DMS79 (cell line): ENCODE measurements around the gene B4GALNT1.
"Not testable (repeated sequence)": the region's sequence is repeated elsewhere in the genome, so short reads cannot be mapped to it uniquely, and the experiment has no call there.

ENCODE experiments used
- DNase-seq: peaks from one replicate; lab custom pipeline; 2025; lab: John Stamatoyannopoulos, UW

The B4GALNT1 gene

DNA sequence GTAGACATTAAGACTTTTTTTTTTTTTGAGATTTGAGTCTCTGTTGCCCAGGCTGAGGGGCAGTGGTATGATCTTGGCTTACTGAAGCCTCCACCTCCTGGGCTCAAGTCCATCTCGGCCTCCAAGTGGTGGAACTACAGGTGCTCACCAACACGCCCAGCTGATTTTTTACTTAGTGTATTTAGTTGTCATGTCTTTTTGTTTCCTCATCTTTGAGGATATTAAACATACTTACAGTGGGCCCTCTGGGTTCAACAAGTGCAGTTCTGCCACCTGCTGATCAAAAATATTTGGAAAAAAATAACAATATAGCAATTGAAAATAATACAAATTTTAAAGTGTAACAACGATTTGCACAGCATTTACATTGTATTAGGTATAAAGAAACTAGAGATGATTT is 4.4 kb upstream of the B4GALNT1 start:
- no peak for DNase-seq

DNA sequence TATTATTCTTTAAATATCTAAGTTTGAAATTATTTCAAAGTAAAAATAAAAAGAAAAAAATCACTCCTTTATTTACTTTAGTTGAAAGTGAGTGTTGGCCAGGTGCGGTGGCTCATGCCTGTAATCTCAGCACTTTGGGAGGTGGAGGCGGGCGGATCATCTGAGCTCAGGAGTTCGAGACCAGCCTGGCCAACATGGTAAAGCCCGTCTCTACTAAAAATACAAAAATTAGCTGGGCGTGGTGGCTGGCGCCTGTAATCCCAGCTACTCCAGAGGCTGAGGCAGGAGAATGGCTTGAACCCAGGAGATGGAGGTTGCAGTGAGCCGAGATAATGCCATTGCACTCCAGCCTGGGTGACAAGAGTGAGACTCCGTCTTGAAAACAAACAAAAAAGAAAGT is 3.7 kb upstream of the B4GALNT1 start:
- not testable (repeated sequence) for DNase-seq

DNA sequence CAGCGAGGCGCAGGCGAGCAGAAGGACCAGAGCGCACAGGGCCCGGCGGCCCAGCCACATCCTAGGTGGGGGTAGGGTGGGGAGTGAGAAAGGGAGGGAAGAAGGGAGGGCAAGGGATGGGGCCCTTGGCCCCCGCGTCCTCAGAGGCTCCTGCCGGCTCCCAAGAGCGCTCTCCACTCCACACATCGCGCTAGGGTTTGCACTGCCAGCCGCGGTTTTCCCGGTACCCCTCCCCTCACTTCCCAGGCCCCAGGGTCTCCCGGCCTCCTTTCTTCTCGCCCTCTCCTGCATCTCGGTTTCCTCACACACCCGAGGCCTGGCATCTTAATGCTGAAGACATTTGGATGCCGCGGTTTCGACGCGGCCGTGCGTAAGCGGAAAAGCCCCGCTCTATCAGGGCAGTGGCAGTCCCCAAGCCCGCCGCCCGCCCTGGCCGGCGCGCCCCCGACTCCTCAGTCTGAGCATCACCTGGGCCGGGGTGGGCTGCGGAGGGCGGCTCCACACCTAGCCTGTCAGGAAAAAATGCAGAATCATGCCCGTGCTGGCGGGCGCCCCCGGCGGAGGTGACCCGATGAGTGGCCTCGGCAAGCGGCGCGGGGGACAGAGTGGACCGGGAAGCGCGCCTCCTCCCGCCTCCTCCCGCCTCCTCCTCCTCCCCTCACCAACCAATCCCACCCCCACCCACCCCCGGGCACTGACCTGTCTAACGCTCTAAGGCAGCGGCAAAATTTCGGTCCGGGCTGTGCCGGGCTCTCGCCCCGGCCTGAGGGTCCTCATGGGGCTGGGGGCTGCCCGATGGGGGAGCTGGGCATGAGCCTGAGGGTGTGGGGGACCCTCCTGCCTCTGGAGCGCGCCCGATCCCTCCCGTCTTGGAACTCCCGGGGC is 686 bp downstream of the B4GALNT1 start:
- DNase-seq = no peak

GRCh38 chr12:57631566-57632072 is 1.4 kb downstream of the B4GALNT1 start:
- DNase-seq = no peak

GRCh38 chr12:57630891-57631433 is 2.0 kb downstream of the B4GALNT1 start:
- no peak for DNase-seq

DNA sequence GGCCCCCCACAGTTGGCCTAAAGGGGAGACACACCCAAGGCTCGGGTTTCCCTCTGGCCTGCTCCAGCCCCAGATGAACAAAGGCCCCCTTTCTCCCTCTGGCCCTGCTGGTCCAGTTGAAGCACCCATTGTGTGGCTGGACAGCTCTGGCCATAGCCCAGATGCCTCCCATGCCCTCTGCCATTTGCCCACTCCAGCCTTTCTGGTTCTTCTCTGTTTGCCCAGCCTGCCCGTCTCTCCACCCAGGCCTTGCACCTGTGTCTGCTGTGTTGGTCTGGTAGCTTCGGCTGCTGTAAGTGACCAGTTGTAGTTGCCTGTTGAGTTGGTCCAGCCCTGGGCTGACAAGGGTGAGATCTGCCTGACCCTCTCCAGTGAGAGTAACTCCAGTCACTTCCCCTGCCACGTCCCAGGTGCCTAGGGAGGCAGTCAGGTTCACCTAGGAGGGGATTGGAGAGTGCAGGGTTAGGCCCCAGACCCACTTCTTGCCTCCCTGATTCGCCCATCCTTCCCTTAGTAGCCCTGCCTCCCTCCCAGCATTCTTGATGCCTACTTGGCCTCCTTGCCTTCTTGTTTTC is 3.0 kb downstream of the B4GALNT1 start:
- DNase-seq = no peak

- DNase-seq = no peak
Measured at GRCh38 chr12:57628280-57629191, 4.5 kb downstream of the B4GALNT1 start.

- DNase-seq = no peak
Measured at GRCh38 chr12:57627501-57628279, 5.3 kb downstream of the B4GALNT1 start.

DNA sequence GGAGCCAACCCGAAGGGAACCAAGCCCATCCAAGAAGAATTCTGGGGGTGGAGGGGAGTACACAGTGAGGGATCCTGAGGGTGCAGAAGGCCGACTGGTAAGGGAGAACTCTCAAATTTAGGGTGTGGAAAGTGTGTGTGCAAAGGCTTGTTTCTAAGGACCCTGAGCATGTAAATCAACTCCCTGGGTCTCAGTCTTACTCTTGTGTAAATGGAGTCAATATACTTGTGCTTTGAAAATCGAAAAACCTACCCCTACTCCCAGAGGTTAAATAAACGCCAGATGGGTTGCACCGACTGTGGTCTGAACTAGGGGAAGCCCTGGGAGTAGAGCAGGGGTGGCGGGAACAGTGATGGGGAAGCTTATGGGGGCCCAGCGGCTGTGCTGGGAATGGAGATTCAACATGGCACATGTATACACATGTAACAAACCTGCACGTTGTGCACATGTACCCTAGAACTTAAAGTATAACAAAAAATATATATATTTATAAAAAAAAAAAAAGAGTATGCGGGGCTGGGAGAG is 6.0 kb downstream of the B4GALNT1 start:
- DNase-seq = no peak

- DNase-seq = no peak
Measured at GRCh38 chr12:57626111-57626920, 6.7 kb downstream of the B4GALNT1 start.

DNA sequence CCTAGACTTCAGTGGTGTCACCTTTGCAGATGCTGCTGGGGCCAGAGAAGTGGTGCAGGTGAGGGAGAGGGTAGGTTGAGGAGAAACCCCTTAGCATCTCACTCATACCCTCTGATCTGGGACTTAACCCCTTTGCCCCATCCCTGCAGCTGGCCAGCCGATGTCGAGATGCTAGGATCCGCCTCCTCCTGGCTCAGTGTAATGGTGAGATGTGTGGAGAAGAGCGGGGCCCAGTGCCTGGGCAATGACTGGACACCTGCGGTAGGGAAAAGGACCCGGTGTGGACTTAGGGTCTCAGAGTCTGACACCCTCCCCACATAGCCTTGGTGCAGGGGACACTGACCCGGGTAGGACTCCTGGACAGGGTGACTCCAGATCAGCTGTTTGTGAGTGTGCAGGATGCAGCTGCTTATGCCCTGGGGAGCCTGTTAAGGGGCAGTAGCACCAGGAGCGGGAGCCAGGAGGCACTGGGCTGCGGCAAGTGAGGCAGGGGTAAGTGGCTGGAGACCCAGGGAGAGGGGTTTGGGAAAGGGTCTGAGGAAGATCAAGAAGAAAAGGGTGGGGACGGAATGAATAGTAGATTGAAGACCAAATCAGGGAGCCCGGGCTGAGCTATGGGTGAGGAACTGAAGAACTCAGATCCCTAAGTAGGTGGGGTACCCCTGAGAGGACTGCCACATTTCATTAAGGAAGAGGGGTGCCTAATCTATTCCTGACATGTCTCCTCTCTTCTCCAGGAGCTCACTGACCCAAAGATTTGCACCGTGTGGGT is 7.6 kb downstream of the B4GALNT1 start:
- DNase-seq = no peak

DNA sequence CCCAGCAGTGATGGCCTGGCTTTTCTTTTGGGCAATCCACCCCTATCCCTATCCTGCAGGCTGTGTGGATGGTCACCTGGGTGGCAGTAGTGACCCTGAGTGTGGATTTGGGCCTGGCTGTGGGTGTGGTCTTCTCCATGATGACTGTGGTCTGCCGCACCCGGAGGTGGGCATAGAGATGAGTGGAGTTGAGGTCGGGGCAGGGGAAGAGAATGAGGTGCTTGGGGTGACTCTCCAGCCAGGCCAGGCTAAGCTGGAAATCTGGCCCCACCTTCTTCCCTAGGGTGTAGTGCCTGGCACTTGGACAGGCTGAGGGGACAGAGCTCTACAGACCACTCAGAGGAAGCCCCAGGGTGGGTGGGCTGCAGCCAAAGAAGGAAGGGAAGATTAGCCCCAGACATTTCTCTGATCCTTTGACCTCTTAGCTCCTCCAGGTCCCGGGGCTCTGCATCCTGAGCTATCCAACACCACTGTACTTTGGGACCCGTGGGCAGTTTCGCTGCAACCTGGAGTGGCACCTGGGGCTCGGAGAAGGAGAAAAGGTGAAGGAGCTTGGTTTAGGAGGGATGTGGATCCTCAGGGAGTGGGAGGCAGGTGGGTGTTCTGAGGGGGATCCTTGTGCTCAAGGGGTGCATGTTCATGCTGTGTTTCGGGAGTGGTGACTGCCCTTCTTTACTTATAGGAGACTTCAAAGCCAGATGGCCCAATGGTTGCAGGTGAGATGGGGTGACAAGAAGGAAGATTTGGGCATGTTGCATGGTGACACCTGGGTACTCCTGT is 8.4 kb downstream of the B4GALNT1 start:
- no peak for DNase-seq

DNA sequence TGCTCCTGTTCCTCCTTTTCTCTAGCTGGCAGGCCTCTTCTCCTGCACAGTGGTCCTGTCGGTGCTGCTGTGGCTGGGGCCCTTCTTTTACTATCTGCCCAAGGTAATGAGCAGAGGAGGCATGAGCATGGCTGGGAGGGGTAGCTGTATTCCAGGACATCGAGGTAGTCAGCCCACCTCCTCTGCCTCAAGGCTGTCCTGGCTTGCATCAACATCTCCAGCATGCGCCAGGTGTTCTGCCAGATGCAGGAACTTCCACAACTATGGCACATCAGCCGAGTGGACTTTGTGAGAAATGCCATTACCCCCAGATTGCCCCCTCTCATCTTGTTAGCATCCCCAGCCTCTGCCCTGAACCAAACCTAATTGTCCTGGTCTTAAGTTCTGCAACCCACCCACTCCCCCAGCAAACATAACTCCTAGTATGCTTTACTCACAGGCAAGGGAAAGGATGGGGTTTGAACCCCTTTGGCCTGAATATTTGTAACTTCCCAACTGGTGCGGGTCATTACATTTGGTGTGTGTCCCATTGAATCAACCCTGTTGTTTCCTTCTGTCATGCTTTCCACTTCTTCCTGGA is 9.1 kb downstream of the B4GALNT1 start:
- DNase-seq = no peak

- DNase-seq = no peak
Measured at GRCh38 chr12:57623385-57623784, 9.6 kb downstream of the B4GALNT1 start.

GRCh38 chr12:57622293-57623245 is 10.4 kb downstream of the B4GALNT1 start:
- DNase-seq = no peak

DNA sequence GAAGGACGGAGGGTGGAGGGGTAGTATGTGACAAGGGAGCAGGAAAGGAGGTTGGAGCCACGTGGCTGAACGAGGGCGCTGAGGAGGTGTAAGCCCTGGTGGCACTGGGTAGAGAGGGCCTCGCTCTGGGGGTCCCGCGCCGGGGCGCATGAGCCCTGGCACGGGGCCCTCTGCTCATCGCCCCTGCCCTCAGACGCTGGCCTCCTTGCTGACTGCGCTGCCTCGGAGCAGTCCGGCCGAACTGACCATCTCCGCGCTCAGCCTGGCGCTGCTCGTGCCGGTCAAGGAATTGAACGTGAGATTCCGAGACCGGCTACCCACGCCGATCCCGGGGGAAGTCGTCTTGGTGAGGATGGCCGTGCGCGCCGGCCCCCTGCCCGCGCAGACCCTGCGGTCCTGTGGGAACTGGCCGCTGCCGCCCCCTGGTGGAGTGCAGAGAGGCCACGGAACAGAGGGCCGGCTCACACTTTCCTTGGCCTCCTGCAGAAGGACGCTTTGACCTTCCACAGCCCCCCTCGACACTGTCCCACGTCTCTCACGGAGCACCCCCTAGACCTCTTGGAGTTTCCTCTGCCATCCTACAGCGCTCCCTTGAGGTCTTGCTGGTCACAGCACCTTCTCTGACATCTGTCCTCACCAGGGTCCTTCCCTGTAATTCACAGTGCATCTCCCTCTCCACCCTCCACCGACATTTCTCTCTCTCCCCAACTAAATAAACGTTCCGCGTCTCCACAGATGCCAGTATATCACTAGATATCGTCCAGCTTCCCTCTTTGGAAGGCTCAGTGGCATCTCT is 11.3 kb downstream of the B4GALNT1 start:
- no peak for DNase-seq
